NT2/D1 (cell line): ENCODE data around the gene RTP5.

Experiments used
- YY1 ChIP-seq: IDR thresholded peaks from 2 replicates; pipeline ENCODE4 v1.6.1; 2011; ENCODE audit not compliant: insufficient read length, insufficient read depth
- ZNF274 ChIP-seq: IDR thresholded peaks from 2 replicates; pipeline ENCODE4 v1.6.1; 2011; ENCODE audit warnings: mild to moderate bottlenecking, low read depth, low read length

DNA sequence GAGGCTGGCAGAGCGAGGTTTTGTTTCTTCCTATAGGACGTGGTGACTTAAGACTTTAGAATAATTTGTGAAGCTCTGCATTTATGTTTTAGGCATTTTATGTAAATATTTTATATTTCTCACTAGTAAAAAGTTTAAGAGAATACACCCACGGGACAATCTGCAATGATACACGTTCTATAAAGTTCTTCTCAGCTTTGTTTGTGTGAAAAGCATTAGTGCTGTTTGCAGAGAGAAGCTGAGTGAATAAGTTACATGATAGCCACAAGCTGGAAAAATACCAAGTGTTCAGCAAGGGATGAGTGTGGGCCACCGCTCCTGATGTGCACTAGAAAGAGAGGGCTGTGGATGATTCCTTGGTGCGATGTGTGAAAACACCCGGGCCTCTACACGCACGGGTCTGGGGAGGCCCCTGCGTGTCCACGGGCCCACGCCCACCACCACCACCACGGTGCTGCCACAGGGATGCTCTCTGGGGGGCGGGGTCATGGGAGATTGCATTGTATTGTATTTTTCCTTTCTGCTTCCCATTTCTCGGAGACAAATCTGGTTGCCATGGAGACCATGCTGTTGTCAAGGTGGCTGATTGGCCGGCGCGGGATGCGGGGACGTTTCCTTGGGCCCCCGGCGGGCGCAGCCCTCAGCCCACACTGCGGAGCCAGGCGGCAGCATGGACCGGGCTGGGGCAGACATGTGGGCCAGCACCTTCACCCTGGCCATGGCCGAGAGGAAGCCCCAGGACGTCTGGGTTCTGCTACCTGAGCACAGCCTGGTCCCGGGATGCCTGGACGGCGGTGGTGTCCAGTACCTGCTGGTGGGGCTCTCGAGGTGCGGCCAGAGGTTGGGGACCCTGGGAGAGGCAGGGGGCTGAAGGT, at the start of gene RTP5:
- TF ChIP-seq YY1 (no peak), ZNF274 (no peak)
